LHCN-M2 (cell line): ENCODE measurements around the gene CFAP99. TPM values are rescaled to one million over a fixed set of nuclear protein-coding genes. Genes with fewer than 3 reads are reported as not detected.

Experiments used
- DNase-seq: peaks from one replicate; pipeline ENCODE4 v3.0.0-alpha.2; 2012; ENCODE audit warnings: low read depth
- total RNA-seq: library from RNA; depleted of rRNA; stranded (reverse); fragments of >200 nt; gene quantifications from 2 replicates; pipeline ENCODE4 v1.2.3, GENCODE V29; 2014

Gene CFAP99
- total RNA-seq, 1 experiment from 2014 or later, result not detected

GRCh38 chr4:2411786-2412510 lies 6.8 kb upstream of the CFAP99 start:
- DNase-seq, result no peak

GRCh38 chr4:2412534-2412884 lies 6.2 kb upstream of the CFAP99 start:
- no peak for DNase-seq

- peak; percentile 96 for DNase-seq
Observed at GRCh38 chr4:2412885-2413716, 5.7 kb upstream of the CFAP99 start.

- DNase-seq, result no peak
Observed at GRCh38 chr4:2413821-2414610, 4.7 kb upstream of the CFAP99 start.

- DNase-seq, result no peak
Observed at GRCh38 chr4:2415213-2415612, 3.5 kb upstream of the CFAP99 start.

GRCh38 chr4:2415881-2416563 lies 2.7 kb upstream of the CFAP99 start:
- DNase-seq, result no peak

GRCh38 chr4:2416564-2417225 lies 2.1 kb upstream of the CFAP99 start:
- no peak for DNase-seq

- no peak for DNase-seq
Observed at GRCh38 chr4:2417226-2417764, 1.5 kb upstream of the CFAP99 start.

GRCh38 chr4:2417765-2418649 lies 748 bp upstream of the CFAP99 start, which contains the start of gene ZFYVE28:
Gene ZFYVE28, minus strand, starts transcription at chr4:2418645. Its CDS starts 322 bp downstream, at chr4:2418323.
- DNase-seq, result peak; percentile 12

GRCh38 chr4:2419814-2420213 lies 1.1 kb downstream of the CFAP99 start:
- no peak for DNase-seq

GRCh38 chr4:2421928-2422327 lies 3.2 kb downstream of the CFAP99 start:
- no peak for DNase-seq

GRCh38 chr4:2423066-2423465 lies 4.3 kb downstream of the CFAP99 start:
- no peak for DNase-seq

- DNase-seq, result no peak
Observed at GRCh38 chr4:2423695-2424094, 4.9 kb downstream of the CFAP99 start.

GRCh38 chr4:2424581-2424980 lies 5.8 kb downstream of the CFAP99 start:
- DNase-seq, result no peak

- DNase-seq, result no peak
Observed at GRCh38 chr4:2425386-2426068, 6.8 kb downstream of the CFAP99 start.

- DNase-seq, result no peak
Observed at GRCh38 chr4:2426069-2426397, 7.3 kb downstream of the CFAP99 start.

GRCh38 chr4:2426711-2427275 lies 8.0 kb downstream of the CFAP99 start:
- no peak for DNase-seq

GRCh38 chr4:2427383-2428334 lies 8.9 kb downstream of the CFAP99 start:
- no peak for DNase-seq
